ENCODE results near the gene SHOX.

GRCh38 chrX:703466-703865 is 72.9 kb downstream of the SHOX start:
- TF ChIP-seq POLR2A (IDR thresholded peaks at IDR 0.05) (no peak), CTCF (IDR thresholded peaks at IDR 0.05) (no peak)
